Measurements from ENCODE around the gene CDK13. TPM values are rescaled to one million over a fixed set of nuclear protein-coding genes. Genes with fewer than 3 reads are reported as not detected.

The CDK13 gene
- total RNA-seq, 1 experiment from 2014 or later, result 52.2 TPM

DNA sequence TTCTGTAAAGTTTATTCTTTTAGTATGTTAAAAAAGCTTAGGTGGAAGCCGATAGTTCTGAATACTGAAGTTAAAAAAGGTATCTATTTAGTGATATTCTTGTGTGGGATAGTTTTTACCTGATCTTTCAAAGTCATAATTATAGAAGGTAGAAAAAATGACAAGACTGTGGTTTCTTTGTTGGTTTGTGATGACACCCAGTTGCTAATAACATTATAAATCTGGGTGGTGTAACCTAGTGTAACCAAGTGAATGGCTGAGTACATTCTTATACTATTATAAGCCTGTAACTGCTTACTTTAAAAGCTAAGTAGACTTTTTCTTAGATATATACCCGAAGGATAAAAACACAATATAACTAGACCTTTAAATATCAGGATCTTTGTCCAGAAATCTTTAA is 2.3 kb downstream of the CDK13 start:
- Histone ChIP-seq H3K9me3 (ENCODE audit: control insufficient read depth, low read depth, low read length) (no peaks in the 10 kb centered on the region), H4K5ac (ENCODE audit: insufficient read length, low read depth, low read length) (no peak overlapping the region), H3K79me2 (ENCODE audit: insufficient read depth, low read length) (peaks cover 43% of the 10 kb centered on the region; the same call in 1 of the 2 replicates), H3K79me1 (ENCODE audit: insufficient read depth, low read depth, low read length, poor library complexity, severe bottlenecking) (peaks cover 2% of the 10 kb centered on the region), H3K4me1 (ENCODE audit: insufficient read depth, low read length) (peaks cover 4% of the 10 kb centered on the region), H3K14ac (ENCODE audit: insufficient read depth, low read length) (no peak overlapping the region), H4K91ac (ENCODE audit: insufficient read length, low read depth, low read length) (no peak overlapping the region), H2BK5ac (ENCODE audit: insufficient read length, low read length) (no peak overlapping the region), H3K27me3 (ENCODE audit: insufficient read depth, low read length) (no peaks in the 10 kb centered on the region), H2AFZ (ENCODE audit: low read length) (no peak overlapping the region), H2BK120ac (ENCODE audit: low read depth, low read length, poor library complexity, severe bottlenecking) (no peak overlapping the region), H3K4ac (ENCODE audit: low read depth, low read length) (no peak overlapping the region), H3K4me2 (ENCODE audit: insufficient read depth, insufficient read length, low read length) (peak overlapping the region; percentile 70), H3K18ac (ENCODE audit: insufficient read length, low read depth, low read length) (no peak overlapping the region), H3K23me2 (ENCODE audit: insufficient read length, low read depth, low read length, poor library complexity, severe bottlenecking) (peaks cover 4% of the 10 kb centered on the region), H3K56ac (ENCODE audit: insufficient read length, low read depth, low read length) (no peak overlapping the region), H2AK5ac (ENCODE audit: insufficient read length, low read length) (no peak overlapping the region), H3K23ac (ENCODE audit: insufficient read length, low read depth, low read length) (no peak overlapping the region), H4K8ac (replicated peaks; ENCODE audit: insufficient read length, low read depth, low read length) (no peak overlapping the region), H2BK15ac (ENCODE audit: low read depth, low read length) (no peak overlapping the region), H3K27ac (ENCODE audit: insufficient read length, low read depth, low read length) (no peak overlapping the region), H3T11ph (ENCODE audit: low read length) (no peak overlapping the region), H2BK12ac (ENCODE audit: insufficient read length, low read depth, low read length) (no peak overlapping the region), H3K9ac (ENCODE audit: extremely low read depth, insufficient read length, low read length) (peak overlapping the region; percentile 84), H4K20me1 (ENCODE audit: control insufficient read depth, insufficient read depth, insufficient read length) (no peaks in the 10 kb centered on the region), H2BK20ac (ENCODE audit: low read depth, low read length, poor library complexity, severe bottlenecking) (no peak overlapping the region)
- H3K4me1 Mint-ChIP-seq, result peaks cover 16 to 34% of the 10 kb centered on the region in 2 experiments
- H3K36me3 Mint-ChIP-seq (ENCODE audit: insufficient read depth in 1 of 3, low read depth in 3 of 3), result peaks cover 8 to 14% (median 14%) of the 10 kb centered on the region in 3 experiments
- peak overlapping the region in 2 of 3 experiments; percentile 52 to 93; a peak in 2 of 7 replicates for H3K27ac Mint-ChIP-seq
- no peaks in the 10 kb centered on the region for H3K27me3 Mint-ChIP-seq (ENCODE audit: low read depth)
- WGBS (ENCODE audit: extremely low coverage, insufficient read length, low lambda C conversion rate), result no CpG with 5 or more reads among the region's 2 CpGs
- no peak for DNase-seq
- peak overlapping the region; percentile 97 to 98 for H3K4me3 Mint-ChIP-seq
- peaks cover 0 to 3% of the 10 kb centered on the region in 2 experiments; a peak in 2 of 5 replicates for H3K9me3 Mint-ChIP-seq
- TF ChIP-seq, protein P1, sequence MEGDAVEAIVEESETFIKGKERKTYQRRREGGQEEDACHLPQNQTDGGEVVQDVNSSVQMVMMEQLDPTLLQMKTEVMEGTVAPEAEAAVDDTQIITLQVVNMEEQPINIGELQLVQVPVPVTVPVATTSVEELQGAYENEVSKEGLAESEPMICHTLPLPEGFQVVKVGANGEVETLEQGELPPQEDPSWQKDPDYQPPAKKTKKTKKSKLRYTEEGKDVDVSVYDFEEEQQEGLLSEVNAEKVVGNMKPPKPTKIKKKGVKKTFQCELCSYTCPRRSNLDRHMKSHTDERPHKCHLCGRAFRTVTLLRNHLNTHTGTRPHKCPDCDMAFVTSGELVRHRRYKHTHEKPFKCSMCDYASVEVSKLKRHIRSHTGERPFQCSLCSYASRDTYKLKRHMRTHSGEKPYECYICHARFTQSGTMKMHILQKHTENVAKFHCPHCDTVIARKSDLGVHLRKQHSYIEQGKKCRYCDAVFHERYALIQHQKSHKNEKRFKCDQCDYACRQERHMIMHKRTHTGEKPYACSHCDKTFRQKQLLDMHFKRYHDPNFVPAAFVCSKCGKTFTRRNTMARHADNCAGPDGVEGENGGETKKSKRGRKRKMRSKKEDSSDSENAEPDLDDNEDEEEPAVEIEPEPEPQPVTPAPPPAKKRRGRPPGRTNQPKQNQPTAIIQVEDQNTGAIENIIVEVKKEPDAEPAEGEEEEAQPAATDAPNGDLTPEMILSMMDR (conservative IDR thresholded peaks at IDR 0.05), result no peak
